Measurements from ENCODE around the gene FBXW12. TPM values are rescaled to one million over a fixed set of nuclear protein-coding genes. Genes with fewer than 3 reads are reported as not detected.

FBXW12 gene
- polyA plus RNA-seq, 1 donor from 2014 or later, result not detected

- Histone ChIP-seq H3K27me3 (ENCODE audit: insufficient read depth, low read depth, low read length) (no peaks in the 10 kb centered on the region), H3K36me3 (ENCODE audit: insufficient read depth, low read length) (no peaks in the 10 kb centered on the region), H3F3A (ENCODE audit: insufficient read depth, low read length, poor library complexity, severe bottlenecking) (no peaks in the 10 kb centered on the region), H3K27ac (ENCODE audit: low read length) (no peak overlapping the region), H3K9me2 (ENCODE audit: insufficient read depth, low read length) (no peaks in the 10 kb centered on the region), H3K4me2 (ENCODE audit: low read length) (no peak overlapping the region), H3K79me2 (replicated peaks; ENCODE audit: insufficient read depth, low read length) (no peaks in the 10 kb centered on the region), H3K9ac (ENCODE audit: low read length) (no peak overlapping the region), H4K20me1 (ENCODE audit: insufficient read depth) (no peaks in the 10 kb centered on the region), H2AFZ (ENCODE audit: low read depth, low read length) (no peak overlapping the region), H3K9me3 (ENCODE audit: low read length) (no peaks in the 10 kb centered on the region), H3K4me3 (ENCODE audit: low read length) (no peak overlapping the region)
- TF ChIP-seq RAD21 (conservative IDR thresholded peaks at IDR 0.05), result no peak
- no peak for TF ChIP-seq TAF1 (IDR thresholded peaks at IDR 0.05; ENCODE audit: low read depth)
- no peak for TF ChIP-seq EP300 (conservative IDR thresholded peaks at IDR 0.05; ENCODE audit: poor library complexity, severe bottlenecking)
- TF ChIP-seq MXI1 (conservative IDR thresholded peaks at IDR 0.05; ENCODE audit: poor library complexity, severe bottlenecking), result no peak
- no peak for TF ChIP-seq CTCF (IDR thresholded peaks at IDR 0.05; ENCODE audit: poor library complexity, severe bottlenecking)
- no peak for TF ChIP-seq SMC3 (conservative IDR thresholded peaks at IDR 0.05; ENCODE audit: poor library complexity)
- no peak for TF ChIP-seq POLR2AphosphoS5 (IDR thresholded peaks at IDR 0.05)
These were observed 2.2 kb upstream of the FBXW12 start for GRCh38 chr3:48369693-48370332.

- Histone ChIP-seq H3K4me3 (ENCODE audit: low read length) (no peak overlapping the region), H3K4me2 (ENCODE audit: low read length) (no peak overlapping the region), H3K9ac (ENCODE audit: low read length) (no peak overlapping the region), H3F3A (ENCODE audit: insufficient read depth, low read length, poor library complexity, severe bottlenecking) (no peaks in the 10 kb centered on the region), H3K27me3 (ENCODE audit: insufficient read depth, low read depth, low read length) (no peaks in the 10 kb centered on the region), H3K9me2 (ENCODE audit: insufficient read depth, low read length) (no peaks in the 10 kb centered on the region), H2AFZ (ENCODE audit: low read depth, low read length) (no peak overlapping the region), H4K20me1 (ENCODE audit: insufficient read depth) (no peaks in the 10 kb centered on the region), H3K27ac (ENCODE audit: low read length) (no peak overlapping the region), H3K9me3 (ENCODE audit: low read length) (no peaks in the 10 kb centered on the region), H3K36me3 (ENCODE audit: insufficient read depth, low read length) (no peaks in the 10 kb centered on the region), H3K79me2 (replicated peaks; ENCODE audit: insufficient read depth, low read length) (no peaks in the 10 kb centered on the region)
- TF ChIP-seq REST (IDR thresholded peaks at IDR 0.05; ENCODE audit: borderline replicate concordance) (no peak), RAD21 (conservative IDR thresholded peaks at IDR 0.05) (no peak), MXI1 (conservative IDR thresholded peaks at IDR 0.05; ENCODE audit: poor library complexity, severe bottlenecking) (no peak)
These were observed 1.7 kb upstream of the FBXW12 start for GRCh38 chr3:48370333-48370713.

- H3K27ac ChIP-seq (ENCODE audit: low read length), result no peak overlapping the region
- no peaks in the 10 kb centered on the region for H4K20me1 ChIP-seq (ENCODE audit: insufficient read depth)
- H3K9me3 ChIP-seq (ENCODE audit: low read length), result no peaks in the 10 kb centered on the region
- H3K9ac ChIP-seq (ENCODE audit: low read length), result no peak overlapping the region
- no peaks in the 10 kb centered on the region for H3F3A ChIP-seq (ENCODE audit: insufficient read depth, low read length, poor library complexity, severe bottlenecking)
- H3K79me2 ChIP-seq (replicated peaks; ENCODE audit: insufficient read depth, low read length), result no peaks in the 10 kb centered on the region
- no peak overlapping the region for H3K4me3 ChIP-seq (ENCODE audit: low read length)
- no peaks in the 10 kb centered on the region for H3K27me3 ChIP-seq (ENCODE audit: insufficient read depth, low read depth, low read length)
- no peak overlapping the region for H3K4me2 ChIP-seq (ENCODE audit: low read length)
- H2AFZ ChIP-seq (ENCODE audit: low read depth, low read length), result no peak overlapping the region
- no peak for TF ChIP-seq MXI1 (conservative IDR thresholded peaks at IDR 0.05; ENCODE audit: poor library complexity, severe bottlenecking)
- TF ChIP-seq POLR2AphosphoS5 (IDR thresholded peaks at IDR 0.05), result no peak
- no peak for TF ChIP-seq RAD21 (conservative IDR thresholded peaks at IDR 0.05)
- no peak for TF ChIP-seq CTCF (IDR thresholded peaks at IDR 0.05; ENCODE audit: poor library complexity, severe bottlenecking)
- no peak for TF ChIP-seq SMC3 (conservative IDR thresholded peaks at IDR 0.05; ENCODE audit: poor library complexity)
- no peak for TF ChIP-seq REST (IDR thresholded peaks at IDR 0.05; ENCODE audit: borderline replicate concordance)
- TF ChIP-seq TAF1 (IDR thresholded peaks at IDR 0.05; ENCODE audit: low read depth), result no peak
- TF ChIP-seq EZH2 (IDR thresholded peaks at IDR 0.05; ENCODE audit: borderline replicate concordance, insufficient read depth, low read length, poor library complexity, severe bottlenecking), result no peak
- no peak for TF ChIP-seq EP300 (conservative IDR thresholded peaks at IDR 0.05; ENCODE audit: poor library complexity, severe bottlenecking)
- H3K9me2 ChIP-seq (ENCODE audit: insufficient read depth, low read length), result no peaks in the 10 kb centered on the region
- H3K36me3 ChIP-seq (ENCODE audit: insufficient read depth, low read length), result no peaks in the 10 kb centered on the region
These were observed 355 bp downstream of the FBXW12 start for GRCh38 chr3:48372377-48372770.
